Endothelial cell of umbilical vein (primary cell): ENCODE results near the gene SLC35E3. TPM values are rescaled to one million over a fixed set of nuclear protein-coding genes. Genes with fewer than 3 reads are reported as not detected.

Experiments used
- BruUV-seq: library from RNA; stranded (reverse); fragments of 400-500 nt; replicated peaks from 2 replicates; lab custom pipeline; 2021; lab: Mats Ljungman, UMichigan
- CTCF ChIA-PET: fragments of 300-600, 350-600 bp; sonication (Branson Sonifier 250); formaldehyde crosslinking; loops from one replicate; lab custom pipeline; 2021; ENCODE audit warnings: antibody characterized with exemption, inconsistent platforms; lab: Charles Lee
- POLR2A ChIA-PET: fragments of 300-600, 350-600 bp; sonication (Branson Sonifier 250); formaldehyde crosslinking; loops from one replicate; lab custom pipeline; 2021; ENCODE audit warnings: antibody characterized with exemption, inconsistent platforms; lab: Charles Lee
- DNase-seq: peaks from one replicate; pipeline ENCODE4 v3.0.0-alpha.2; 2011; ENCODE audit warnings: low read depth, low spot score
- FAIRE-seq: peaks from 2 replicates; lab custom pipeline; 2011; peaks lifted over from hg19 to GRCh38; lab: Jason Lieb, UNC
- H2AFZ ChIP-seq: 2 replicates; pipeline ENCODE4 v1.6.0; 2012; ENCODE audit warnings: low read depth, low read length, control low read depth, inconsistent platforms
- H3K27ac ChIP-seq: 2 replicates; pipeline ENCODE4 v1.5.1; 2011; ENCODE audit warnings: low read depth, mild to moderate bottlenecking, control low read depth, low read length, moderate library complexity; ENCODE audit not compliant: insufficient read depth
- H3K27me3 ChIP-seq, 2 experiments: 2 replicates each; pipeline versions ENCODE4 v1.6.0 to v1.6.1; 2011; ENCODE audit warnings: low read length in 2 of 2, mixed read lengths in 1 of 2; ENCODE audit not compliant: control insufficient read depth in 2 of 2, insufficient read depth in 2 of 2
- H3K36me3 ChIP-seq, 2 experiments: 2 replicates in 1 of 2; 3 replicates in 1 of 2; pipeline ENCODE4 v1.5.1; 2011; ENCODE audit warnings: low read length in 2 of 2, mild to moderate bottlenecking in 1 of 2, moderate library complexity in 1 of 2; ENCODE audit not compliant: control insufficient read depth in 2 of 2, insufficient read depth in 2 of 2; ENCODE audit errors: extremely low read depth in 1 of 2
- H3K4me1 ChIP-seq: 3 replicates; pipeline ENCODE4 v1.5.1; 2011; ENCODE audit warnings: mild to moderate bottlenecking, low read length; ENCODE audit not compliant: control insufficient read depth, insufficient read depth; ENCODE audit errors: extremely low read depth
- H3K4me2 ChIP-seq: 2 replicates; pipeline ENCODE4 v1.6.1; 2011; ENCODE audit warnings: low read length, control low read depth, mixed read lengths; ENCODE audit not compliant: insufficient read depth
- H3K4me3 ChIP-seq, 3 experiments: fragments of 200-600 bp in 1 of 3; sonication (generic), shearing (Covaris generic) in 1 of 3; replicated peaks in 1 of 3; 2 replicates each; pipeline ENCODE4 v1.5.1; 2011 to 2016; ENCODE audit warnings: control low read depth in 3 of 3, low read length in 3 of 3, mild to moderate bottlenecking in 2 of 3, inconsistent platforms in 1 of 3, low read depth in 1 of 3, moderate library complexity in 1 of 3; ENCODE audit not compliant: insufficient read depth in 1 of 3
- H3K79me2 ChIP-seq: 2 replicates; pipeline ENCODE4 v1.6.0; 2012; ENCODE audit warnings: low read length, inconsistent platforms; ENCODE audit not compliant: control insufficient read depth, insufficient read depth
- H3K9ac ChIP-seq: replicated peaks from 2 replicates; pipeline ENCODE3; 2011; ENCODE audit warnings: low read length, control low read depth; ENCODE audit not compliant: insufficient read depth; ENCODE audit errors: extremely low read depth
- H3K9me1 ChIP-seq: replicated peaks from 3 replicates; pipeline ENCODE4 v1.6.0; 2011; ENCODE audit warnings: mild to moderate bottlenecking, low read length; ENCODE audit not compliant: control insufficient read depth, insufficient read depth; ENCODE audit errors: extremely low read depth
- H3K9me3 ChIP-seq: replicated peaks from 2 replicates; pipeline ENCODE4 v1.5.1; 2012; ENCODE audit warnings: low read length, inconsistent platforms; ENCODE audit not compliant: control insufficient read depth, insufficient read depth
- H4K20me1 ChIP-seq: replicated peaks from 2 replicates; pipeline ENCODE3; 2011; ENCODE audit warnings: mild to moderate bottlenecking, low read length; ENCODE audit not compliant: control insufficient read depth, insufficient read depth; ENCODE audit errors: extremely low read depth
- EZH2 ChIP-seq: IDR thresholded peaks from 2 replicates; pipeline ENCODE4 v1.6.1; 2012; ENCODE audit warnings: borderline replicate concordance, low read depth, mild to moderate bottlenecking, moderate library complexity, low read length, inconsistent platforms; ENCODE audit not compliant: severe bottlenecking
- FOS ChIP-seq: IDR thresholded peaks from 2 replicates; pipeline ENCODE4 v1.6.1; 2011; ENCODE audit warnings: mild to moderate bottlenecking, low read length, moderate library complexity, borderline replicate concordance; ENCODE audit not compliant: insufficient read depth
- GATA2 ChIP-seq: IDR thresholded peaks from 2 replicates; pipeline ENCODE4 v1.7.0; 2011; ENCODE audit warnings: low read depth, mild to moderate bottlenecking, moderate library complexity, mixed read lengths, low read length; ENCODE audit not compliant: insufficient read length, insufficient read depth
- JUN ChIP-seq: IDR thresholded peaks from 2 replicates; pipeline ENCODE4 v1.6.1; 2011; ENCODE audit warnings: borderline replicate concordance, low read depth; ENCODE audit not compliant: insufficient read length, insufficient read depth
- MAX ChIP-seq: IDR thresholded peaks from 2 replicates; pipeline ENCODE4 v1.6.1; 2011; ENCODE audit not compliant: insufficient read depth, insufficient read length
- MYC ChIP-seq: IDR thresholded peaks from one replicate; pipeline ENCODE4 v1.6.1; 2011; ENCODE audit warnings: mild to moderate bottlenecking, low read depth, low read length
- POLR2A ChIP-seq: IDR thresholded peaks from 2 replicates; pipeline ENCODE4 v1.6.1; 2012; ENCODE audit warnings: low read depth, mild to moderate bottlenecking, control low read depth, low read length
- POLR2AphosphoS5 ChIP-seq: IDR thresholded peaks from 2 replicates; pipeline ENCODE4 v1.6.1; 2012; ENCODE audit warnings: low read depth, mild to moderate bottlenecking, control low read depth, low read length, moderate library complexity; ENCODE audit not compliant: insufficient read depth
- dilution Hi-C: fragments of 300-500 bp; cut with MboI; formaldehyde crosslinking; loops from one replicate; pipeline ENCODE4 v1.15.0; 2019; ENCODE audit warnings: low sequenced_read_pairs; ENCODE audit not compliant: extremely low pct_ligation_motif_present
- intact Hi-C: fragments of 100-400 bp; cut with micrococcal nuclease; formaldehyde crosslinking; loops from one replicate; pipeline ENCODE4 v1.10.0; 2022
- polyA plus RNA-seq, 4 experiments: library from polyadenylated mRNA; depleted of rRNA in 3 of 4; stranded (reverse) in 3 of 4; unstranded in 1 of 4; fragments of >200 nt; gene quantifications; 2 replicates each; pipeline versions ENCODE4 v1.2.1 to v1.2.3, GENCODE V29; 2011 to 2012; ENCODE audit warnings: missing spikeins in 1 of 4
- total RNA-seq: library from RNA; stranded (reverse); gene quantifications from 2 replicates; pipeline ENCODE4 v1.2.3, GENCODE V29; 2021
- TF ChIP-seq, protein P1 (sequence below), 2 donors: IDR thresholded peaks; 1 replicate in 1 of 2; 2 replicates in 1 of 2; pipeline ENCODE4 v1.5.1; 2011; ENCODE audit warnings: low read length in 2 of 2, mild to moderate bottlenecking in 2 of 2, moderate library complexity in 2 of 2, control low read depth in 1 of 2, inconsistent platforms in 1 of 2, low read depth in 1 of 2; ENCODE audit not compliant: insufficient read depth in 1 of 2; ENCODE audit errors: extremely low read depth in 1 of 2

Gene SLC35E3
- total and polyA plus RNA-seq, 2 donors (not counting 3 experiments of a cell fraction or from before 2014, with no cell fraction given): 8.1 to 13.8 TPM

- ChIA-PET CTCF (interaction anchor here (0.8 to 1.3 kb wide), 4 partner anchors 14 to 565 kb away, joined by 3 to 6 read pairs (median 4); partner anchors contain the start of gene MDM2), POLR2A (no interaction called here)
- H3K27ac ChIP-seq: no peak overlapping the region
- no peak for TF ChIP-seq MYC
- H3K9ac ChIP-seq: no peak overlapping the region
- H3K4me1 ChIP-seq: peaks cover 18% of the 10 kb centered on the region
- no peaks in the 10 kb centered on the region for H3K9me3 ChIP-seq
- H4K20me1 ChIP-seq: no peaks in the 10 kb centered on the region
- dilution Hi-C loops (no loop called here), intact Hi-C loops (no loop called here)
- no peaks in the 10 kb centered on the region for H3K27me3 ChIP-seq
- BruUV-seq: no TSS peak
- no peaks in the 10 kb centered on the region for H3K9me1 ChIP-seq
- H3K36me3 ChIP-seq: no peaks in the 10 kb centered on the region
- H3K4me3 ChIP-seq: no peak overlapping the region
- FAIRE-seq: no peak
- DNase-seq: no peak
- no peak overlapping the region for H2AFZ ChIP-seq
- H3K4me2 ChIP-seq: no peak overlapping the region
- no peaks in the 10 kb centered on the region for H3K79me2 ChIP-seq
These were observed 39.4 kb downstream of the SLC35E3 start for GRCh38 chr12:68785358-68785757.

DNA sequence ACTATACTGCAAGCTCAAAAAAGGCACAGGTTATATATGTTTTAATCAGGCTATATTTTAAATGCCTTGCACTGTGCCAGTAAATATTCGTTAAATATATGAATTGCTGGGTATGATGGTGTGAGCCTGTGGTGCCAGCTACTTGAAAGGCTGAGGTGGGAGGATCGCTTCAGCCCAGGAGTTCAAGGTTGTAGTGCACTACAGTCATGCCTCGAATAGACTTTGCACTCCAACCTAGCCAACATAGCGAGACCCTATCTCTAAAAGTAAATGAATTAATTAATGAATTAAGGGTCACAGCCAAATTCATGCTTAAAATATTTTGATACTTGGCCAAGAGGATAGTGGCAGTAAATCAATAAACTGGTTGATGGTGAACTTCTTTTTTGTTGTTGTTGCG is 39.8 kb downstream of the SLC35E3 start:
- H3K4me3 ChIP-seq: no peak overlapping the region
- FAIRE-seq (no peak), DNase-seq (no peak)
- no peak overlapping the region for H3K27ac ChIP-seq
- no peaks in the 10 kb centered on the region for H3K36me3 ChIP-seq
- CTCF ChIA-PET: interaction anchor here (0.8 to 1.3 kb wide), 4 partner anchors 15 to 565 kb away, joined by 3 to 6 read pairs (median 4); partner anchors contain the start of gene MDM2
- no peak overlapping the region for H3K9ac ChIP-seq
- no peak overlapping the region for H3K4me2 ChIP-seq
- H3K4me1 ChIP-seq: peaks cover 18% of the 10 kb centered on the region
- no peaks in the 10 kb centered on the region for H3K79me2 ChIP-seq
- TF ChIP-seq FOS: no peak
- TF ChIP-seq JUN: no peak
- TF ChIP-seq, protein P1, sequence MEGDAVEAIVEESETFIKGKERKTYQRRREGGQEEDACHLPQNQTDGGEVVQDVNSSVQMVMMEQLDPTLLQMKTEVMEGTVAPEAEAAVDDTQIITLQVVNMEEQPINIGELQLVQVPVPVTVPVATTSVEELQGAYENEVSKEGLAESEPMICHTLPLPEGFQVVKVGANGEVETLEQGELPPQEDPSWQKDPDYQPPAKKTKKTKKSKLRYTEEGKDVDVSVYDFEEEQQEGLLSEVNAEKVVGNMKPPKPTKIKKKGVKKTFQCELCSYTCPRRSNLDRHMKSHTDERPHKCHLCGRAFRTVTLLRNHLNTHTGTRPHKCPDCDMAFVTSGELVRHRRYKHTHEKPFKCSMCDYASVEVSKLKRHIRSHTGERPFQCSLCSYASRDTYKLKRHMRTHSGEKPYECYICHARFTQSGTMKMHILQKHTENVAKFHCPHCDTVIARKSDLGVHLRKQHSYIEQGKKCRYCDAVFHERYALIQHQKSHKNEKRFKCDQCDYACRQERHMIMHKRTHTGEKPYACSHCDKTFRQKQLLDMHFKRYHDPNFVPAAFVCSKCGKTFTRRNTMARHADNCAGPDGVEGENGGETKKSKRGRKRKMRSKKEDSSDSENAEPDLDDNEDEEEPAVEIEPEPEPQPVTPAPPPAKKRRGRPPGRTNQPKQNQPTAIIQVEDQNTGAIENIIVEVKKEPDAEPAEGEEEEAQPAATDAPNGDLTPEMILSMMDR (IDR thresholded peaks at IDR 0.05; ENCODE audit: extremely low read depth in 1 of 2, insufficient read depth in 1 of 2, low read depth in 1 of 2, low read length in 2 of 2): no peak
- TF ChIP-seq MYC: no peak
- no peak for TF ChIP-seq POLR2AphosphoS5
- TF ChIP-seq EZH2: no peak
- no peak for TF ChIP-seq POLR2A
- TF ChIP-seq GATA2: no peak
- no peak for TF ChIP-seq MAX
- no peaks in the 10 kb centered on the region for H4K20me1 ChIP-seq
- H3K9me3 ChIP-seq: no peaks in the 10 kb centered on the region
- POLR2A ChIA-PET: no interaction called here
- no peaks in the 10 kb centered on the region for H3K27me3 ChIP-seq
- dilution Hi-C loops: no loop called here
- no peak overlapping the region for H2AFZ ChIP-seq
- intact Hi-C loops: no loop called here
- H3K9me1 ChIP-seq: no peaks in the 10 kb centered on the region
- BruUV-seq: no TSS peak
